Ectodermal cell (in vitro differentiated cells): ENCODE measurements around the gene KIAA0513.

ENCODE experiments used
- H3K27ac ChIP-seq: 2 replicates; pipeline ENCODE4 v1.7.0; 2013; ENCODE audit warnings: mild to moderate bottlenecking, low read depth, low read length; ENCODE audit not compliant: insufficient read depth, poor library complexity, severe bottlenecking
- H3K27me3 ChIP-seq: 2 replicates; pipeline ENCODE4 v1.7.0; 2013; ENCODE audit warnings: mild to moderate bottlenecking, low read length; ENCODE audit not compliant: insufficient read depth, control insufficient read depth, poor library complexity, severe bottlenecking
- H3K36me3 ChIP-seq: one replicate; pipeline ENCODE4 v1.7.0; 2013; ENCODE audit warnings: low read length; ENCODE audit not compliant: control insufficient read depth, insufficient read depth
- H3K4me1 ChIP-seq: one replicate; pipeline ENCODE4 v1.7.0; 2013; ENCODE audit warnings: low read length; ENCODE audit not compliant: control insufficient read depth, insufficient read depth
- H3K4me3 ChIP-seq: 2 replicates; pipeline ENCODE4 v1.7.0; 2013; ENCODE audit warnings: low read depth, low read length, control low read depth; ENCODE audit not compliant: insufficient read depth
- H3K9me3 ChIP-seq: 2 replicates; pipeline ENCODE4 v1.7.0; 2013; ENCODE audit warnings: mild to moderate bottlenecking, low read length, moderate library complexity; ENCODE audit not compliant: control insufficient read depth
- WGBS, 2 experiments: methylation state at CpG; one replicate each; pipeline ENCODE4 v1.1.7; 2013; ENCODE audit warnings: missing lambda C conversion rate in 2 of 2; 5-methylcytosine and 5-hydroxymethylcytosine counted together

Gene KIAA0513

DNA sequence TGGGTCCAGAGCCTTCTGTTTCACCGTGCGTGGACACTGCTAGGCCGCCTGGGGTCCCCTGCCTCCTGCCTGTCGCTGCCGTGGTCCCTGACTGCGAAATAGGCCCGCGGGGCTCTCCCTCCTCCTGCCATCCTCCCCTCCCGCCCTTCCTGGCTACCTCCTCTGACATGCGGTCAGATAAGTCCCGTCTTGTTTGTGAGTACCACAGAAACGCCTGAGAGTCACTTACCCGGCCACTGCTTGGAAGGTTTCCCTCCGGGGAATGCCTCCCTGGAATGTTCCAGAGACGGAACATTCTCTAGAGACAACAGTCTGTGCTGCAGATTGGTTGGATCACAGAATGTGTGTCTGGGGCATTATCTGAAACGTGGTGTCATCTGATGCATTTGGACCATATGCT lies 61.9 kb downstream of the KIAA0513 start:
- Histone ChIP-seq H3K36me3 (no peaks in the 10 kb centered on the region), H3K27ac (no peak overlapping the region), H3K4me1 (peaks cover 4% of the 10 kb centered on the region), H3K4me3 (no peak overlapping the region), H3K9me3 (no peaks in the 10 kb centered on the region), H3K27me3 (peaks cover 6% of the 10 kb centered on the region)
- WGBS, 2 experiments: 90 to 92% methylated on average over 16 of the region's 16 CpGs

DNA sequence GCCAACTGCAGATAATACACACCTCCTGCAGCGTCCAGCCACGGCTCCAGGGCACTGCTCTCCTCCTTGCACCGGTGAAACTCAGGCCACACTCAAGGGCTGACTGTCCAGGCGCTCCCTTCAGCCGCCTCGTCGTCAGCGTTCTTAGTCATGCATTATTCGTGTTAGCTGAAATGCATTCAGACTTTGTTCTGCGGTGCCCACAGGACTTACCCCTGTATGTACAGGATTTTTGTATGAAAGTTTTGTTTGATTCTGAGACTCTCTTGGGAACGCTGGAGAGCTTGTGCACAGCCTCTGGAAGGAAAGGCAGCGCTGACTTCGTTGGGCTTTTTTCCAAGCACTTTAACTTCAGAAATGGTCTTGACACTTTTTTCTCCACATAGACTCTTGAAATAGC lies 62.6 kb downstream of the KIAA0513 start:
- H3K9me3 ChIP-seq: no peaks in the 10 kb centered on the region
- no peak overlapping the region for H3K27ac ChIP-seq
- H3K4me3 ChIP-seq: no peak overlapping the region
- peaks cover 4% of the 10 kb centered on the region for H3K4me1 ChIP-seq
- H3K27me3 ChIP-seq: peaks cover under 1% of the 10 kb centered on the region
- no peaks in the 10 kb centered on the region for H3K36me3 ChIP-seq
- 89 to 96% methylated on average over 13 of the region's 13 CpGs for whole genome bisulfite sequencing, 2 experiments

DNA sequence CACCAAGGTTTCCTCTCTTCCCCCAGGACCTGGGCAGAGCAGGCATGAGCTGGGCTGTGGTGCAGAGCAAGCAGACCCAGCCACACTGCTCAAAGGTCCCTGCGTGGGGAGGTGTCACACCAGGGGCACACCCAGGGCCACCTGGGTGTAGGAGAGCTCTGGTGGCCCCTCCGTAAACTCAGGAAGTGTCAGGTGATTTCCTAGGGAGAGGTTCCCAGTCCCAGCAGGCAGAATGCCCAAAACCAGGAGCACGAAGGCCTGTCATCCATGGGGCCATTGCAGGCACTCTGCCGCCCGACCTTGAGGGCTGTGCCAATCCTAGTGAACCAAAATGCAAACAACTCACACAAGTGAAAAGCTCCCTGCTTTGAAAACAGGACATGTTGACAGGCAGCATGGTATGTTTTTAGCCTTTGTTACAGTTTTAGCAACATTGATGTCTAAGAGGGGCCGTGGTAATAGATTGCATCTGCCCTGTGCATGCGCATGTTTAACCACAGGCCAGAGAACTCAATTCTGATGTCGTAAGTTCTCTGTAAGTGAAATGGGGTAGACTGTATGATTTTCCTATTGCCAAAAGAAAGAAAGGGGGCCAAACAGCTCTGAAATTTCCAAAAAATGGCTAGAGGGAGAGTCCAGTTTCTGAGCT lies 63.4 kb downstream of the KIAA0513 start:
- H3K27ac ChIP-seq: no peak overlapping the region
- H3K4me3 ChIP-seq: no peak overlapping the region
- peaks cover 4% of the 10 kb centered on the region for H3K4me1 ChIP-seq
- H3K27me3 ChIP-seq: no peaks in the 10 kb centered on the region
- 91 to 92% methylated on average over 8 of the region's 8 CpGs for WGBS, 2 experiments
- H3K36me3 ChIP-seq: no peaks in the 10 kb centered on the region
- no peaks in the 10 kb centered on the region for H3K9me3 ChIP-seq

DNA sequence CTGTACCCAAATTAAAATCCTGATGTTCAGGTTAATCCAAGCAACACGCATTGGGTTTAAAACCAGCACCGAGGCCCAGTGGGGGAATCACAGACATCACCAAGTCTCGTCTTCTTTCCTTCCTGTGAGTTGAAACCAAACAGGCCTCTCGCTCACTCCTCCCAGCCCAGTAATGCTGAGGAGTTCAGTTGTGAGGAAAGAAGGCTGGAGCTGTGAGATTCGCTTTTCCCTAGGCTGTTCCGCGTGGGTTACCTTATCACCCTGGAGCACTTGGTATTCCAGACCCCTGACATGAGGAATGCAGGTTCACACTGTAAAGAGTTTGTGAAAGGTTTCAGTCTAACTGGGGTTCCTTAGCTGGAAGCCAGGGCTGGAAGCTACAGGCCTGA lies 63.9 kb downstream of the KIAA0513 start:
- H3K4me1 ChIP-seq: peaks cover 4% of the 10 kb centered on the region
- no peak overlapping the region for H3K4me3 ChIP-seq
- H3K27me3 ChIP-seq: no peaks in the 10 kb centered on the region
- H3K9me3 ChIP-seq: no peaks in the 10 kb centered on the region
- WGBS, 2 experiments: 90 to 92% methylated on average over 7 of the region's 7 CpGs
- no peak overlapping the region for H3K27ac ChIP-seq
- no peaks in the 10 kb centered on the region for H3K36me3 ChIP-seq

DNA sequence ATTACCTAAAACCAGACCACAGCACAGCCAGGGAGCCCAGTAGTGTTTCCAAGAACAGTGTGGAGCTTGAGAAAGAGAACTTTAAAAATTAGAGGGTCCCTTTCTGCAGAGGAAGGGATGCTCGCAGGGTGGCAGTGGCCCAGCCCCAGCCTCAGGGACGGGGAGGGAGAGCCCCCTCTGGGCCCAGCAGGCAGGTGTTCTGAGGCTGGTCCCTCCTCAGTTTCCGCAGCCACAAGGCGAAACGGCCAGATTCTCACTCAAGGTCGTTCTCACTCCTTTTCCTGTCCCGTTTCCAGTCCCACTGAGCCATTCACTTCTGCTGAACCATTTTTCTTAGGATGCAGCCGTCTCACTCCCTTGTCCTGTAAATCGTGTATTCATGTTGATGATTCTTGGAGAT lies 64.7 kb downstream of the KIAA0513 start:
- H3K36me3 ChIP-seq: no peaks in the 10 kb centered on the region
- no peak overlapping the region for H3K27ac ChIP-seq
- peaks cover 4% of the 10 kb centered on the region for H3K4me1 ChIP-seq
- H3K4me3 ChIP-seq: no peak overlapping the region
- no peaks in the 10 kb centered on the region for H3K9me3 ChIP-seq
- no peaks in the 10 kb centered on the region for H3K27me3 ChIP-seq
- WGBS, 2 experiments: 87 to 90% methylated on average over 9 of the region's 9 CpGs

DNA sequence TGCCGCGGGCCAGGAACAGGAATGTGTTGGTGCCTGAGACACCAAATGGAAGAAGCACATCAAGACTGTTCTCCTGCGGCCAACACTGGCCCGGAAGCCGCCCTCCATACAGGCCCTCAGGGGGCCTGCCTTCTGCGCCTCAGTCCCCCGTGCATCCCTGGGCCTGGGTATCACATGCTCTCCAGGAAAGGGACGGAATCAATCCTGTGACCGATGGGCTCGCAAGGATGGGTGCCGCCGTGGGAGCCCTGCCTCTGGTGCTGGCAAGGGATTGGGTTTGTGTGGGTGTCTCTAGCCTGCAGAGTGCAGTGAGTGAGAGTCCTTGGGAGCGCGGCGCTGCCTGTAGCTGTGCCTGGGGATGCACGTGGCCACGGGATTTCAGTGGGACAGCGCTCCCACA lies 65.3 kb downstream of the KIAA0513 start:
- no peaks in the 10 kb centered on the region for H3K36me3 ChIP-seq
- H3K4me3 ChIP-seq: no peak overlapping the region
- WGBS, 2 experiments: 92 to 94% methylated on average over 18 of the region's 18 CpGs
- no peak overlapping the region for H3K27ac ChIP-seq
- peaks cover 4% of the 10 kb centered on the region for H3K4me1 ChIP-seq
- H3K9me3 ChIP-seq: no peaks in the 10 kb centered on the region
- no peaks in the 10 kb centered on the region for H3K27me3 ChIP-seq

DNA sequence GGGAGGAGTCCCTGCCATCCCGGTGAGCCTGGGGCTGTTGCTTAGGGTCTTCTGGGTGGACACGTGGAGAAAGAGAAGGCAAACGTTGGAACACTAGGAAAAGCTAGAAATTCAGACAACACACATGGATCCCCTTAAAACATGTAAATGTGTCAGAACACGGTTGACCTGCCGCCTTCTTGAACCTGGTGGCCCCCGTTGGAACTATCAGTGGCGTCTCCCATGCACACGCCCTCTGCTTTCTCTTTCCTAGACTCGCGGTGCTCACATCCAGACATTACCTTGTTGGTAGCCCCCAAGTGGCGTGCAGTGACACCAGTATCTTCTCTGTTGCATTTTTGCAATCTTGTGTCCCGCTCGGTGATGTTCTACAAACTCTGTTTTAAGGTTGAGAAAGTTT lies 66.1 kb downstream of the KIAA0513 start:
- peaks cover 4% of the 10 kb centered on the region for H3K4me1 ChIP-seq
- H3K4me3 ChIP-seq: no peak overlapping the region
- no peak overlapping the region for H3K27ac ChIP-seq
- WGBS, 2 experiments: 92% methylated on average over 13 of the region's 13 CpGs
- no peaks in the 10 kb centered on the region for H3K36me3 ChIP-seq
- H3K9me3 ChIP-seq: no peaks in the 10 kb centered on the region
- no peaks in the 10 kb centered on the region for H3K27me3 ChIP-seq

DNA sequence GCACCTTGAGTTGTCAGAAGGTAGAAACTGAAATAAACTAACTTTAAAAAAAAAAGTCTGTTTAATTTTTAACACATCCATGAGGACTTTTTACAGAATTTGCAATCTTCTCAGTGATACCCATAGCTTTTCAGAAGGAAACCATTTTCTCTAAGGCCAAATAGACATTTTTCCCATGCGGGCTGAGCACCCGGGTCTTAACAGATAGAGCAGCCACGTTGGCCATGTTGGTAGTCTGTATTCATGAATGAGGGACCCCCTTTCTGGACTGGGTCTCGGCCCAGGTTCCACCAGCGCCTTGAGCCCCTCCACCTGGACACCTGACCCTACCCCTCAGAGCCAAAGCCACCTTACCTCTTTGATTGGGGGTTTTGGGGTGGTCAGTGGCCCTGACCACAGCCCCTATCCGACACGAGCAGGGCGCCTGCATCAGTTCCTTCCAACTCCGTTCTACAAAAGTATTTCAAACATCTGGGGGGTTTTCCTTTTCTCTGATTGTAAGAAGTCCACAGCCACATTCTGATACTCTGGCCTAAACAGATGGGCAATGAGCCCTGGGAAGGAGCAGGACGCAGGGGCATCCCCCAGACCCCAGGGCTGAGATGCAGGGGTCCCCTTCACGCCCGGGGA lies 66.7 kb downstream of the KIAA0513 start:
- H3K27ac ChIP-seq: no peak overlapping the region
- H3K36me3 ChIP-seq: no peaks in the 10 kb centered on the region
- peaks cover 4% of the 10 kb centered on the region for H3K4me1 ChIP-seq
- H3K27me3 ChIP-seq: no peaks in the 10 kb centered on the region
- no peaks in the 10 kb centered on the region for H3K9me3 ChIP-seq
- H3K4me3 ChIP-seq: no peak overlapping the region
- 87% methylated on average over 12 of the region's 12 CpGs for WGBS, 2 experiments

DNA sequence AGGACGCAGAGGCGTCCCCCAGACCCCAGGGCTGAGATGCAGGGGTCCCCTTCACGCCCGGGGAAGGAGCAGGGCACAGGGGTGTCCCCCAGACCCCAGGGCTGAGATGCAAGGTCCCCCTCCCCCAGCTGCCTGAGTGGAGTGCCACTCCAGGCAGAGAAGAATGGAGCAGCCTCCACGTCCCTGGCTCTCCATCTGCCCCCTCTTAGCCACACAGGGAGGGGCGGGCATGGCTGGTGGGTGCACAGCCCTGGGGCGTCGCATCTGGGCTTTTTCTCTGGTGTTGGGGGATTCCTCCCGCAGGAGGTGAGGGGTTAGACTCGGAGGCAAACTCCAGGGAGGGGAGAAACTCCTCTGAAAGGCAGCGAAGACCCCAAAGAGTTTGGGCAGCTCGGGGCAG lies 67.2 kb downstream of the KIAA0513 start:
- H3K27ac ChIP-seq: no peak overlapping the region
- H3K27me3 ChIP-seq: no peaks in the 10 kb centered on the region
- H3K36me3 ChIP-seq: no peaks in the 10 kb centered on the region
- no peaks in the 10 kb centered on the region for H3K9me3 ChIP-seq
- WGBS, 2 experiments: 88 to 89% methylated on average over 12 of the region's 12 CpGs
- peaks cover 4% of the 10 kb centered on the region for H3K4me1 ChIP-seq
- no peak overlapping the region for H3K4me3 ChIP-seq

DNA sequence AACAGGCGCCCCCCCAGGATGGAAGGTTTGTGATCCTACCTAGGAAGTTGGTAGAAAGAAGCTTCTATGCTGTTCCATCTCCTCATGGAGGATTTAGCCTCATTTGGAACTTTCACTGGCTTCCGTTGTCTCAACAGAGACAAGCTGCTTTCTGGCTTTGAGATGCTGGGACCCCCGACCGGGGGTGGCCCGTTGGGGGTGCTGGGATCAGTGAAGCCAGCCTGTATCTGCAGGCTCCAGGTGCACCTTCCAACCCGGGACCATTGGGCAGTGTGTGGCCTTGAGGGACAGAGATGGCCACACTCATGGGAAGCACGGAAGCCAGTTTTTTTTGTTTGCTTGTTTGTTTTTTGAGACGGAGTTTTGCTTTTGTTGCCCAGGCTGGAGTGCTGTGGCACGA lies 69.3 kb downstream of the KIAA0513 start:
- no peaks in the 10 kb centered on the region for H3K27me3 ChIP-seq
- 81 to 84% methylated on average over 9 of the region's 9 CpGs for WGBS, 2 experiments
- H3K9me3 ChIP-seq: no peaks in the 10 kb centered on the region
- H3K4me3 ChIP-seq: no peak overlapping the region
- no peak overlapping the region for H3K27ac ChIP-seq
- peaks cover 4% of the 10 kb centered on the region for H3K4me1 ChIP-seq
- no peaks in the 10 kb centered on the region for H3K36me3 ChIP-seq
